Activated CD4-positive, alpha-beta T cell treated with anti-CD3 and anti-CD28 coated beads for 36 hours (primary cell): Measurements from ENCODE around the gene TRIP11. TPM values are rescaled to one million over a fixed set of nuclear protein-coding genes. Genes with fewer than 3 reads are reported as not detected.

Source experiments
- ATAC-seq: fragments of 200-7000 bp; cut with Tn5 transposase; one replicate; pipeline ENCODE4 v1.10.0; 2021; ENCODE audit warnings: mild to moderate bottlenecking, moderate library complexity
- CTCF ChIA-PET: fragments of 350-600 bp; sonication (Branson Sonifier 250); formaldehyde crosslinking; loops from one replicate; lab custom pipeline; 2021; ENCODE audit warnings: antibody characterized with exemption; lab: Charles Lee
- POLR2A ChIA-PET: fragments of 350-600 bp; sonication (Branson Sonifier 250); formaldehyde crosslinking; loops from one replicate; lab custom pipeline; 2021; ENCODE audit warnings: antibody characterized with exemption, inconsistent platforms; lab: Charles Lee
- DNase-seq: peaks from one replicate; pipeline ENCODE4 v3.0.0-alpha.2; 2020
- H3K27ac Mint-ChIP-seq: one replicate; pipeline ENCODE4 v1.8.0; 2021; ENCODE audit warnings: mixed read lengths
- H3K27me3 Mint-ChIP-seq: one replicate; pipeline ENCODE4 v1.8.0; 2021; ENCODE audit warnings: mixed read lengths
- H3K36me3 Mint-ChIP-seq: one replicate; pipeline ENCODE4 v1.8.0; 2021; ENCODE audit warnings: low read depth, mixed read lengths
- H3K4me1 Mint-ChIP-seq: one replicate; pipeline ENCODE4 v1.8.0; 2021; ENCODE audit warnings: mixed read lengths
- H3K4me3 Mint-ChIP-seq: one replicate; pipeline ENCODE4 v1.8.0; 2021; ENCODE audit warnings: mild to moderate bottlenecking, moderate library complexity, mixed read lengths
- H3K9me3 Mint-ChIP-seq: one replicate; pipeline ENCODE4 v1.8.0; 2021; ENCODE audit warnings: low read depth, mixed read lengths
- intact Hi-C, 2 experiments: fragments of 100-400 bp; cut with DNase I in 1 of 2; cut with micrococcal nuclease in 1 of 2; formaldehyde crosslinking; loops; one replicate each; pipeline versions ENCODE4 v1.14.2 to v1.15.1; 2022 to 2024; cut with DNase I, micrococcal nuclease
- total RNA-seq, 2 experiments: library from RNA; stranded (reverse); gene quantifications; one replicate each; pipeline ENCODE4 v1.2.3, GENCODE V29; 2021

The TRIP11 gene
- total RNA-seq, 2 experiments from 2014 or later, result 35.7 to 41.0 TPM

- ChIA-PET POLR2A (interaction anchor here (0.7 kb wide), 1 partner anchor 77 kb away, joined by 3 read pairs; no protein-coding TSS in a partner anchor), CTCF (interaction anchor here (0.7 kb wide), 1 partner anchor 252 kb away, joined by 3 read pairs; no protein-coding TSS in a partner anchor)
- no peak for DNase-seq
- ATAC-seq, result no peak
- H3K4me1 Mint-ChIP-seq, result peaks cover 4% of the 10 kb centered on the region
- no peaks in the 10 kb centered on the region for H3K36me3 Mint-ChIP-seq
- H3K27ac Mint-ChIP-seq, result no peak overlapping the region
- H3K4me3 Mint-ChIP-seq, result no peak overlapping the region
- peaks cover 13% of the 10 kb centered on the region for H3K27me3 Mint-ChIP-seq
- no peaks in the 10 kb centered on the region for H3K9me3 Mint-ChIP-seq
- intact Hi-C loops, result no loop called here
These were observed 99.7 kb downstream of the TRIP11 start for GRCh38 chr14:91940209-91940608.

- ChIA-PET POLR2A (no interaction called here), CTCF (interaction anchor here (0.7 to 1.3 kb wide), 2 partner anchors 18 to 410 kb away, joined by 3 to 4 read pairs; no protein-coding TSS in a partner anchor)
- no peaks in the 10 kb centered on the region for H3K36me3 Mint-ChIP-seq
- no peaks in the 10 kb centered on the region for H3K27me3 Mint-ChIP-seq
- intact Hi-C loops, result no loop called here
- no peaks in the 10 kb centered on the region for H3K9me3 Mint-ChIP-seq
- H3K4me1 Mint-ChIP-seq, result no peaks in the 10 kb centered on the region
- DNase-seq (no peak), ATAC-seq (no peak)
- no peak overlapping the region for H3K27ac Mint-ChIP-seq
- no peak overlapping the region for H3K4me3 Mint-ChIP-seq
These were observed 104.3 kb downstream of the TRIP11 start for GRCh38 chr14:91935586-91935985.

GRCh38 chr14:91934554-91935285 lies 105.1 kb downstream of the TRIP11 start:
- Mint-ChIP-seq H3K4me1 (no peaks in the 10 kb centered on the region), H3K27me3 (no peaks in the 10 kb centered on the region), H3K27ac (no peak overlapping the region), H3K4me3 (no peak overlapping the region), H3K9me3 (no peaks in the 10 kb centered on the region), H3K36me3 (no peaks in the 10 kb centered on the region)
- DNase-seq (no peak), ATAC-seq (no peak)
- ChIA-PET CTCF (interaction anchor here (1.3 kb wide), 1 partner anchor 17 kb away, joined by 4 read pairs; no protein-coding TSS in a partner anchor), POLR2A (interaction anchor here (0.7 kb wide), 1 partner anchor 83 kb away, joined by 3 read pairs; no protein-coding TSS in a partner anchor)
- intact Hi-C loops, result no loop called here

- no peaks in the 10 kb centered on the region for H3K36me3 Mint-ChIP-seq
- H3K9me3 Mint-ChIP-seq, result no peaks in the 10 kb centered on the region
- no peaks in the 10 kb centered on the region for H3K27me3 Mint-ChIP-seq
- H3K27ac Mint-ChIP-seq, result no peak overlapping the region
- intact Hi-C loops, result no loop called here
- DNase-seq (no peak), ATAC-seq (no peak)
- CTCF ChIA-PET, result no interaction called here
- no peak overlapping the region for H3K4me3 Mint-ChIP-seq
- POLR2A ChIA-PET, result no interaction called here
- H3K4me1 Mint-ChIP-seq, result no peaks in the 10 kb centered on the region
These were observed 108.3 kb downstream of the TRIP11 start for GRCh38 chr14:91931478-91932088.

- Mint-ChIP-seq H3K9me3 (no peaks in the 10 kb centered on the region), H3K4me3 (no peak overlapping the region), H3K36me3 (no peaks in the 10 kb centered on the region), H3K4me1 (no peaks in the 10 kb centered on the region), H3K27me3 (no peaks in the 10 kb centered on the region), H3K27ac (no peak overlapping the region)
- ATAC-seq (no peak), DNase-seq (no peak)
- POLR2A ChIA-PET, result no interaction called here
- intact Hi-C loops, result no loop called here
- CTCF ChIA-PET, result no interaction called here
These were observed 110.2 kb downstream of the TRIP11 start for GRCh38 chr14:91929700-91930099.

GRCh38 chr14:91927800-91928199 lies 112.1 kb downstream of the TRIP11 start:
- ATAC-seq (no peak), DNase-seq (no peak)
- ChIA-PET POLR2A (no interaction called here), CTCF (no interaction called here)
- H3K36me3 Mint-ChIP-seq, result no peaks in the 10 kb centered on the region
- H3K27me3 Mint-ChIP-seq, result no peaks in the 10 kb centered on the region
- H3K9me3 Mint-ChIP-seq, result no peaks in the 10 kb centered on the region
- intact Hi-C loops, result no loop called here
- H3K4me1 Mint-ChIP-seq, result no peaks in the 10 kb centered on the region
- H3K27ac Mint-ChIP-seq, result no peak overlapping the region
- H3K4me3 Mint-ChIP-seq, result no peak overlapping the region

- Mint-ChIP-seq H3K36me3 (no peaks in the 10 kb centered on the region), H3K4me3 (no peak overlapping the region), H3K27ac (no peak overlapping the region), H3K4me1 (no peaks in the 10 kb centered on the region), H3K27me3 (no peaks in the 10 kb centered on the region), H3K9me3 (no peaks in the 10 kb centered on the region)
- no peak for ATAC-seq
- ChIA-PET CTCF (interaction anchor here (0.7 kb wide), 1 partner anchor 19 kb away, joined by 3 read pairs; no protein-coding TSS in a partner anchor), POLR2A (no interaction called here)
- intact Hi-C loops, result no loop called here
- no peak for DNase-seq
These were observed 112.7 kb downstream of the TRIP11 start for GRCh38 chr14:91927191-91927590.

- ChIA-PET CTCF (interaction anchor here (0.7 to 1.0 kb wide), 2 partner anchors 15 to 20 kb away, joined by 3 read pairs; no protein-coding TSS in a partner anchor), POLR2A (no interaction called here)
- no peaks in the 10 kb centered on the region for H3K36me3 Mint-ChIP-seq
- no peak for DNase-seq
- H3K27me3 Mint-ChIP-seq, result no peaks in the 10 kb centered on the region
- no peaks in the 10 kb centered on the region for H3K4me1 Mint-ChIP-seq
- H3K9me3 Mint-ChIP-seq, result no peaks in the 10 kb centered on the region
- no peak for ATAC-seq
- intact Hi-C loops, result no loop called here
- no peak overlapping the region for H3K27ac Mint-ChIP-seq
- H3K4me3 Mint-ChIP-seq, result no peak overlapping the region
These were observed 113.5 kb downstream of the TRIP11 start for GRCh38 chr14:91926131-91926890.

- ChIA-PET POLR2A (no interaction called here), CTCF (interaction anchor here (1.0 kb wide), 1 partner anchor 14 kb away, joined by 3 read pairs; no protein-coding TSS in a partner anchor)
- no peak overlapping the region for H3K4me3 Mint-ChIP-seq
- H3K36me3 Mint-ChIP-seq, result no peaks in the 10 kb centered on the region
- no peaks in the 10 kb centered on the region for H3K9me3 Mint-ChIP-seq
- intact Hi-C loops, result no loop called here
- DNase-seq, result no peak
- no peaks in the 10 kb centered on the region for H3K27me3 Mint-ChIP-seq
- ATAC-seq, result no peak
- no peak overlapping the region for H3K27ac Mint-ChIP-seq
- H3K4me1 Mint-ChIP-seq, result no peaks in the 10 kb centered on the region
These were observed 114.1 kb downstream of the TRIP11 start for GRCh38 chr14:91925727-91926121.

GRCh38 chr14:91925001-91925726 lies 114.7 kb downstream of the TRIP11 start:
- CTCF ChIA-PET, result interaction anchor here (0.6 to 1.0 kb wide), 3 partner anchors 14 to 681 kb away, joined by 3 to 7 read pairs (median 3); no protein-coding TSS in a partner anchor

GRCh38 chr14:91920526-91920925 lies 119.3 kb downstream of the TRIP11 start:
- Mint-ChIP-seq H3K9me3 (peaks cover 2% of the 10 kb centered on the region), H3K4me3 (no peak overlapping the region), H3K27ac (no peak overlapping the region), H3K27me3 (peaks cover 2% of the 10 kb centered on the region), H3K36me3 (peaks cover 1% of the 10 kb centered on the region), H3K4me1 (no peaks in the 10 kb centered on the region)
- intact Hi-C loops, result loop anchor here in 1 of 2 experiments (1.0 kb wide), 1 partner anchor 23 kb away; no protein-coding TSS in a partner anchor
- DNase-seq (no peak), ATAC-seq (no peak)
- ChIA-PET POLR2A (no interaction called here), CTCF (interaction anchor here (0.7 to 1.4 kb wide), 3 partner anchors 9 to 163 kb away, joined by 4 to 7 read pairs (median 5); no protein-coding TSS in a partner anchor)

More at GRCh38 chr14:91925001-91925726, 114.7 kb downstream of the TRIP11 start:
- ATAC-seq (no peak), DNase-seq (no peak)
- H3K4me3 Mint-ChIP-seq, result no peak overlapping the region
- POLR2A ChIA-PET, result no interaction called here
- H3K27ac Mint-ChIP-seq, result no peak overlapping the region
- H3K4me1 Mint-ChIP-seq, result no peaks in the 10 kb centered on the region
- H3K9me3 Mint-ChIP-seq, result no peaks in the 10 kb centered on the region
- H3K36me3 Mint-ChIP-seq, result no peaks in the 10 kb centered on the region
- H3K27me3 Mint-ChIP-seq, result no peaks in the 10 kb centered on the region
- intact Hi-C loops, result no loop called here
